GM21528 (cell line): ENCODE data around the gene ABHD1.

ENCODE experiments used
- ATAC-seq: cut with Tn5 transposase; IDR thresholded peaks from one replicate; pipeline ENCODE4 v1.9.1; 2021; ENCODE audit warnings: mild to moderate bottlenecking, moderate library complexity; ENCODE audit not compliant: unreplicated experiment, low FRiP score

ABHD1 gene

DNA sequence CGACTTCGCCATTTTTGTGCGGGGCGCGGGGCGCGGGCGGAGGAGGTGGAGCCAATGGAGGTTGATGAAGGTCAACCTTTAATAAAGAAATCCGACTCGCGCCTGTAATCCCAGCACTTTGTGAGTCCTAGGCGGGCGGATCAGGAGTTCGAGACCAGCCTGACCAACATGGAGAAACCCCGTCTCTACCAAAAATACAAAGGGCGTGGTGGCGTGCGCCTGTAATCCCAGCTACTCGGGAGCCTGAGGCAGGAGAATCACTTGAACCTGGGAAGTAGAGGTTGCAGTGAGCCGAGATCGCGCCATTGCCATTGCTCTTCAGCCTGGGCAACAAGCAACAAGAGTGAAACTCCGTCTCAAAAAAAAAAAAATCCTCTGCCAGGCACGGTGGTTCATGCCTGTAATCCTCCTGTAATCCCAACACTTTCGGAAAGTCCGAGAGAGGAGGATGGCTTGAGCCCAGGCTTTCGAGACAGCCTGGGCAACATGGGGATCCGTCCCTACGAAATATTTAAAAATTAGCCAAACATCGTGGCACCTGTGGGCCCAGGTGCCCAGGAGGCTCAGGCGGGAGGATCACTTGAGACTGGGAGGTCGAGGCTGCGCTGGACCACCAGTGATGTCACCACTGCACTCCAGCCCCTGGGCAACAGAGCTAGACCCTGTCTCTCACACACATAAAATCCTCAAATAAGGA, 11.3 kb downstream of the ABHD1 start:
- no peak for ATAC-seq

DNA sequence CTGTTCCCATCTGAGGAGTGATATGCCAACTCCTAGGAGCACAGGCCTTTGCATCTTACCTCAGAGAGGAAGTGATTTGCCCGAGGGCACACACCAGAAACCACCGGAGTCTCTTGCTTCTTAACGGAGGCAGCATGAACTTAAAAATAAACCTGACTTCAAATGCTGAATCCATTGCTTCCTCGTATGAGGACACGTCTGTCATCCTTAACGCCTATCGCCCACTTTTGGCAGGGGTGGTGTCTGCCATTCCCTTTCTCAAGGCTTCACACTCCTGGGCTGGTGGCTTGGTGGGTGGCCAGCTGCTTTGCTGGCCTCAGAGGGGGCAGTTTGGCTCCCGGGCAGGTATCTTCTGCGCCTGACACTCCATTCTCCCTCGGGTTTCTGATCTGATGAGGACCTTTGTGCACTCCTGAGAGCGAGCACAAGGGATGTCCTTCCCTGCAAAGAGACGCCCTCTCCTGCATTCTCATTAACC, 11.9 kb downstream of the ABHD1 start:
- no peak for ATAC-seq

DNA sequence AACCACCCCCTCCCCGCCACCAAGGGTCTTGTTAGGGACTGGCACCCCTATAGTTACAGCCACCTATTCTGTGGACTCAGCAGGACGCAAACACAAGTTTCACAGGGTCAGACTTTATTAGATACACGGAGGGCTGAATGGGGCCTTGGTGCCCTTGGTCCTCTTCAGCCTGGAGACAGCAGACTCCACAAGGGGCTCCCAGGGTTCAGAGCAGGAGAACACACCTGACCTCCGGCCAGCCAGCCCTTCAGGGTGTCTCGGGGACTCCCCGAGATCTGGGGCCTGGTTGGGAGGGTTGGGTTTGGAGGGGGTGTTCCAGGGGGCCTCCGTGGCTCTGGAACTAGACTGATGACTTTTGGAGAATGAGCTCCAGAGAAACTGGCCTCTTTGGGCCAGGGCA, 13.1 kb downstream of the ABHD1 start:
- no peak for ATAC-seq

DNA sequence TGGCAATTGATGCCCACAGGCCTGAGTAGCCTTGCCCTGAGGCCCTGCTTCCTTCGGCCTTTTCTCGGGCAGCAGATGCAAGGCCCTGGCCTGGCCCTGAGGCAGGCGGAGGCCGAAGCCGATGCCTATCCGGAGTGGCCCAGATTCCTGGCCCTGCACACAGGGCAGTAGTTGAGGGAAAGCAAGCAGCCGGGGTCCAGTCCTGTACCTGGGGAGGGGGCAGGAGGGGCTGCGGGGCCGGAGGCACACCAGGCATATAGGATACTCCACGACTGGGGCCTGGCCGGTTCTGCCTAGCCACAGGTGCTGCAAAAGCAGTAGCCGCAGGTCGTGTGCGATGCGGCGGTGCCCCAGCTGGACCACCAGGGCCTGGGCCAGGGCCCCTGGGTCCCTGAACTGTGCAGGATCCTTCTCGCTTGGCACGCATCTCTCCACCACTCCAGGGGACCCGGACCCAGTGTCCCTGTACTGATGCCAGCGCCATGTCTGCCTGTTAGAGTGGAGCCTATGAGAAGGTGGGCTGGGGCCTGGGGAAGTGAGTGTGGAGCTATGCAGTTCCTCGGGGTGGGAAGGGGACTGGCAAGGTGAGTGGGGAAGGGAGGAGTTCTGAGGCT, 13.8 kb downstream of the ABHD1 start:
- ATAC-seq: no peak

DNA sequence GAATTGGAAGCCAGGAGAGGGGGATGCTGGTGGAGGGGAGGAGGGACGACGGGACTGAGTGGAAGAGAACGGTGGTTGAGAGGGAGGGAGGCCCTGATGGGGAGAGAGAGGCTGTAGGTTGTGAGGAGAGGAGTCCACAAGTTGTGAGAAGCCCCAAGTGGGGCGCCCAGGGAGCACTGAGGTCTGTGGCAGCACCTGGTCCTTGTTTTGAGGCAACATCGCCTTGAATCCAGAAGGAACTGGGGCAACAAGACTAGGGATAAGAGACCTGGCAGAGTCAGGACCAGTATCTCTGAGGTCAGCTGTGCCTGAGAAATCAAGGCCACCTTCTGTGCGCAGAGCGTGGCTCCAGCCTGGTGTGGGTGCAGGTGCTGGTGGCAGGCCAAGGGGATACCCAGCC, 14.5 kb downstream of the ABHD1 start:
- no peak for ATAC-seq

DNA sequence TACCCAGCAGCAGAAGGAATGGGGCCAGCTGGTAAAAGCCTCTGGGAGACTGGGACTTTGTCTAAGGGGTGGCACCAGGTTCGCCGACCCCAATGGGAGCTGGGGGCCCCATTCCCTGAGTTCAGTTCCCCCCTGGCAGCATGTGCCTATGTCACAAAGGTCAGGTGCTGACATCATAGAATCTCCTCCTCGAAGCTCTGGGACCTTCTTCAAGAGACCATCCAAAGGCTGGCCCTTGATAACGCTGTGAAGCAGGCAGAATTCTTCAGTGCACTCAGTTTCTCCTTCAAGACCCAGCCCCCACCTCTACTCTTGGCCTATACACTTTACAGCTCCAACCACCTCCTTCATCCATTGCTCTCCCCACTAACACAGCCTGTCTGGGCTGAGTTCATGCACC, 15.7 kb downstream of the ABHD1 start, which contains the start of gene PRR30:
PRR30 (minus strand) TSS at position 101 of the 400 bp plus-strand sequence. CDS start 1,081 bp downstream, outside the sequence.
- ATAC-seq: no peak

DNA sequence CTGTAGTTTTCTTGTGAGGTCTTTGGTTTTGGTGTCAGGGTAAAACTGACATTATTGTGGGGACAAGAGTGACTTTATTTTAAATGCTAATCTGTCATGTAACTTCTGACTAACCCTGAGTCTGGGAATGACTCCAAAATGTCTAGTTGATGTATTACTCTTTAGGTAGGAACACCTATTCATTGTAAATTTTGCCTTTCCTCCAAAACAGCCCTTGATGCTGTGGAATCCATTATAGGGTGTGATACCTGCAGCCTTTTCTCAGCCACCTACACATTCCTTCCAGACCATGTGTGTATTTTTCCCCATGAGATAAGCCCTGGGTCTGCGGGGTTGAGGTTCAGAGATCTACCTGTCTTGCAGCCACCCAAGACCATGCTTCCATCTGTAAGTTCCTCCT, 19.7 kb downstream of the ABHD1 start:
- no peak for ATAC-seq

DNA sequence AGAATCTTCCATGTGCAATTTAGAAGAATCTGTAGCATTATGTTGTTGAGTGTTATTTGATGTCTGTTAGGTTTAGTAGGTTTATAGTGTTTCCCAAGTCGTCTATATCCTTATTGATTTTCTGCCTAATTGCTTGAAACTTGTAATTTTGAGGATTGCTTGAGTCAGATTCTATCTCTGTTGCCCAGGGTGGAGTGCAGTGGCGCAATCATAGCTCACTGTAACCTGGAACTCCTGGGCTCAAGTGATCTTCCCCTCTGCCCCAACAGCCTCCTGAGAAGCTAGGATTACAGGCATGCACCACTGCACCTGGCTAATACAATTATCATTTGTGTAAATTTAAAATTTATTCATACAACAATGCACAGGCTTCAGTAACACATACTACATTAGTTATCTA, 22.1 kb downstream of the ABHD1 start:
- no peak for ATAC-seq

DNA sequence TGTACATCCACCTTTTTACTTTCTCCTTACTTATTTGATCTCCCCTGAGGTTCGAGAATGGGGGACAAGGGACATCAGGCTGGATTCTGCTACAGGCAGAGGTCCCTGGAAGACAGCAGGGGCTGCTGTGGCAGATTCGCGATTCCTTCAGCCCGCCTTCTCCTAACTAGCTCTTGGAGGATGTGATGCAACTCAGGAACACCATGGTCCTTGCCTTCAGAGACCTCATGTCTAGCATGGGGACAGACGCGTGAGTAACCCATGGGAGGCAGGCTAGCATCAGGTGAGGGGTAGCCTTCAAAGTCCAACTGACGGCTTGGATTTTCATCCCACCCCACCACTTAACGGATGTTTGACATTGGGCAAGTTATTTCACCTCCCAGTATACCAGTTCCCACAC, 24.3 kb downstream of the ABHD1 start:
- no peak for ATAC-seq

DNA sequence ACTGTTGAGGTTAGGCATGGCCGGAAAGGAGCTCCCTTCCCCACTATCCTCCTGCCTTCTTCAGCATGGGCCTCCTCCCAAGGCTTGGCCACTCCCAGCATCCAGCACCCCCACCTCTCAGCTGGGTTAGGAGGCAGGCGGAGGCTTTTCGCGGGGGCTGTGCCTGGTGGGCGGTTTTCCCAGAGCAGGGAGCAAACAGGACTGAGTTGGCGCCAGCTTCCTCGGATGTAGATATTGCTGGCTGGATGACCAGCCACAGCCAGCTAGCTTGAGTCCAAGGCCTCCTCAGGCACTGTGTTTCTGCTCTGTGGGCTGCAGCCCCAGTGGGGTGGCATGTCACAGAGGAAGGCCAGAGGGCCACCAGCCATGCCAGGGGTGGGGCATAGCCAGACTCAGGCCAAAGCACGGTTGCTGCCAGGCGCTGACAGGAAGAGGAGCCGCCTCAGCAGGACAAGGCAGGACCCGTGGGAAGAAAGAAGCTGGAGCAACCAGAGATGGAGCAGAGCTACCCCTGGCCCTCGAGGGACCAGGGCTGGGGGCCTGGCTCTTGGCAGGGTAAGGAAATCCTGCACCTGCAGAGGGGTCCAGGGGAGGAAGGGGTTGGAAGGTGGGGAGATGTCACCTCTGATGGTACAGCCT, 25.3 kb downstream of the ABHD1 start, which contains the start of gene TCF23:
TCF23 (plus strand) TSS at position 204 of the 639 bp plus-strand sequence; CDS start at position 334, 130 bp downstream.
- no peak for ATAC-seq

DNA sequence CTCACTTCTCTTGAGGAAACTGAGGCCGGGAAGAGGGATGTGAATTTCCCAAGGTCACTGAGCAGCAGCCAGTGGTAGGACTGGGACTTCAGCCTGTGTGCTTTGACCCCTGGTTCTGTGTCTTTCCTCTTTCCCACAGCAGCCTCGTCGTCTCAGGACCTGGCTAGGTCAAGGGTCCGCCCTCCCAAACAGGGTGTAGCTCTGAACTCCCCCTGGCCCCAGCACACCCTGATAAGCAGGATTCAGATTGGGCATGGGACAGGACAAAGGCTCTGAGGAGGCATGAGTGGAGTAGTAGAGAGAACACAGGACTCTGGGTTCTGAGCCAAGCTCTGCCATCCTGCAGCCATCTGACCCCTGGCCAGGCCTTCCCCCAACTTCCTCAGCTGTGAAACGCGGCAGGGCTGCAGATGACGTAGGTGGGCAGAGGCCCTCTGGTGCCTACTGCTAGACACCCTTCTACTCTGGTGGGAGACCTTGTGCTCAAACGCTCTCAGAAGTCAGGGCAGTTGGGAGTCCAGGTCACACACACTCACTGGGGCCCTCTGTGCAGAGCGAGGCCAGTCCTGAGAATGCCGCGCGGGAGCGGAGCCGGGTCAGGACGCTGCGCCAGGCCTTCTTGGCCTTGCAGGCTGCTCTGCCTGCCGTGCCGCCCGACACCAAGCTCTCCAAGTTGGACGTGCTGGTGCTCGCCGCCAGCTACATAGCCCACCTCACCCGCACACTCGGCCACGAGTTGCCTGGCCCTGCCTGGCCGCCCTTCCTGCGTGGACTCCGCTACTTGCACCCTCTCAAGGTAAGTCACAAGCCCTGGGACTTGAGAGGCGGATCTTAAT, 26.2 kb downstream of the ABHD1 start:
- no peak for ATAC-seq

DNA sequence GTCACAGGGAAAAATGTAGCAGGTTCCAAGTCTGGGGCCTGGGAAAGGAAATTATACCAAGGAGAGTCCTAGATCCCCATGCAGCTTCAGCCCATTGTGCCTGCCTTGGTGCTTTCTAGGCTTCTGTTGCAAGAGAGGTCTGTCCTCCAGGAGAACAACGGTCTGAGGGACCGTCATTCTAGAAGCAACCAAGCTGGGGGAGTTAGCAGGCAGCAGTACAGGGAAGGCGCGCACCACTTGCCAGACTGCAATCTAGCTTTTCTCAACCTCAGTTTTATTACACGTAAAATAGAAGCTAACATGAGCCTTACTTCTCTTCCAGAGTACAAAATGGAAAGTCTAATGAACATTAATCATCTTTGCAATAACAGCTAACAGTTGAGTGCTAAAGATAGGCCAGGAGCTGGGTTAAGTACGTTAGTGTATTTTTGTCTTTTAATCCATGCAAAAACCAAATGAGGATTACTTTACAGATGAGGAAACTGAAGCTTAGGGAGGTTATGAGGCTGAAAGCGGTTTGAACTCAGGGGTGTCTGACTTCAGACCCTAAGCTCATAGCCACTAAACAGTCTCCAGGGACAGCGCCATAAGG, 27.1 kb downstream of the ABHD1 start:
- ATAC-seq: no peak

DNA sequence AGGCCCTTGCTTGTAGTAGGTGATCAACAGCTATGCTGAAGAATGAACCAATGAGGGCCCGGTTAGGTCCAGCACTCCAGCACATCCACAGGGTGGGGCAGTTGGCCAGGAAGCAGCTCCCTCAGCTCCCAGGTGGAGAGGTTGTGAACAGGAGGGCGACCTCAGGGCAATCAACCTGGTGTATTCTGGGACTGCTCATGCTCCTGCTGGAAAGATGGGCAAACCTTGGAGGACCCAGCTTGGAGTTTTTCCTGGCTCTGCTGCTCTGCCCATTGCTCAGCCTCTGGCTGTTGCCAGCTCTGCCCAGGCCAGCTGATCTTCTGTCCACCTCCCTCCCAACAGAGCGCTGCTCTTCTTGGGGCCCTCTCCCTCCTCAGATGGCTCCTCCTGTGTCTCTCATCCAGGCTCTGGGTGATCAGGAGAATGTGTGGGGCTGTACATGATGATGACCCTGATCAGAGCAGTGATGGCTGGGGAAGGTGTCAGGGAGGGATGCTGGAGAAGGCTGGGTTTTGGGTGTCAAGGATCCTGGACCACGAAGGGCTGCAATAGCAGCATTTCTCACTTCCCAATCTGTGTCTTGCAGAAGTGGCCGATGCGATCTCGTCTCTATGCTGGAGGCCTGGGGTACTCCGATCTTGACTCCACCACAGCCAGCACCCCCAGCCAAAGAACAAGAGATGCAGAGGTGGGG, 28.6 kb downstream of the ABHD1 start:
- no peak for ATAC-seq

DNA sequence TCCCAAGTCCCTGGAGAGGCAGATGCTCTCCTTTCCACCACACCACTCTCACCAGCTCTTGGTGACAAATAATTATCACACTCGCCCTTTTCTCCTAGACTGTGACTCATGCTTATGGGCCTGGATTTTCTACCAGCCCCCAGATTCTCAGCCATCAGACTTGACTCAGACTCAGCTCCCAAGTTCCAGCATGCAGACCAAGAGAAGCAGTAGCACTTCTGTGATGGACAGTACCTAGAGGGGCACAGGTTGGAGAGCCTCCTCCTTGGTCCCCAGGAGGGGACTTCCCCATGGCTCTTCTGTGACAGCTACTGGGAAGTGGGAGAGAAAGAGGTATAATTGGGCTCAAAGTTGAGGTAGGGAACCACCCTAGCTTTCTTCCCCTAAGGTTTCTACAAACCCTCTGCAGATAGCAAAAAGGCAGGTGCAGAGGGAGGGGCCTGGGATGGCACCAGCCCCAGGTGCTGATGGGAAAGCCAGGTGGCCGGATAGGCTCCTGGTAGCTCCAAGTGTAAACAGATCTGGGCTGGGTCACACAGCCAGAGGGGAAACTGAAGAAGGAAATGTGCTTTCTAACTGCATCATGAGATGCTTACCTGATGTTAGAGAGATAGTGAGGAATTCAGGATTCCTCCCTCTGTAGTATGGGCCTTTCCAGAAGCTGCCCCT, 29.3 kb downstream of the ABHD1 start:
- ATAC-seq: no peak

DNA sequence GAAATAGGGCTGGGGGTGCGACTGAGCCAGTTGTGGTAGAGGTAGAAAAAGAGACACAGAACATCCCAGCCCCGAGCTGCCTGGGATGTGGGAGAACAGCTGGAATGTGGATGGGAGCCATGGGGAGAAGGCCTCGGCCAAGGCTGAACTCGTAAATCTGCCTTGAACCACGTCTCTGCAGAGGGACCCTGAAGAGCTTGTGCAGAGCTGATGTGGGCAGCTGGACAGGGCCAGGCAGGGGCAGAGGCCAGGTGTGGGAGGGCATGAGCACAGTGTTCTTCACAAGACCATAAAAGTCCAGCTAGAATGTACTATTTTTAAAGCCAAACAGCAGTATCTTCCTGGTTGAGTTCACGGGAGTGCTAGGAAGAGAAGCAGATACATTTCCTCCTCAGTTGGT, 30.9 kb downstream of the ABHD1 start:
- no peak for ATAC-seq

DNA sequence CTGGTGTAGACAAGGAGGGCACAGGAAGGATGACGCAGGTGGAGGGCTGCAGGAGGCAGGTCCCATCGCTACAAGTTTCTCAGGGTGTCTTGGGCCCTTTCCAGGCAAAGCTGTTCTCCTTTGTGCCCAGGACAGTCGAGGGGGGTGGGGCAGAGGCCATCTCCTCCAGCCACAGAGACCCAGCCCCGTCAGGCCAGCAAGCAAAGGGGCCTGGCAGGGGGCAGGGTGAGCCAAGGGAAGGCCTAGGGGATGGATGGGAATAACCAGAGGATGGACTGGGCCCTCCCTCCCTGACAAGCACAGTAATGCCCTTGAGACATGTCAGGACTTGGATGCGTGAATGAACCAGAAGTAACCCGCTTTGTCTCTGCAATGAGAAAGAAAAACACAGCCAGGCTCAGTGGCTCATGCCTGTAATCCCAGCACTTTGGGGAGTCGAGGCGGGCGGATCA, 31.5 kb downstream of the ABHD1 start:
- ATAC-seq: no peak

DNA sequence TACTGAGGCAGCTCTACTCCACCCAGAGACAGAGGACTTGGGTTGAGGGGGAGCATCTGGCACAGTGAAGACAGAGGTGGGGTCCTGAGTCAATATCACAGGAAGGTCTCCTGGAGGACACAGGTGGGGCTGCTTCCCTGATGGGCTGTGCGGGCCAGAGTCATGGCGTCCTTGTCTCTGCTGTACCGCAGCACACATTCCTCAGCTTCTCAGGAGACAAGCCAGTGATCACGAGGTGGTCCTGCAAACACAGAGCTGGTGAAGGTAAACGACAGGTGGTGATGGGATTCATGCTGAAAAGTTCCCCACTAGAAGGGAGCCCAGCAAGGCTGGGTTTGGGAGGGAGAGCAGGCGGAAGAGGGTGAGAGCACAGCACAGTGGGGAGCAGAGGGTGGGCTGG, 34.9 kb downstream of the ABHD1 start:
- no peak for ATAC-seq

DNA sequence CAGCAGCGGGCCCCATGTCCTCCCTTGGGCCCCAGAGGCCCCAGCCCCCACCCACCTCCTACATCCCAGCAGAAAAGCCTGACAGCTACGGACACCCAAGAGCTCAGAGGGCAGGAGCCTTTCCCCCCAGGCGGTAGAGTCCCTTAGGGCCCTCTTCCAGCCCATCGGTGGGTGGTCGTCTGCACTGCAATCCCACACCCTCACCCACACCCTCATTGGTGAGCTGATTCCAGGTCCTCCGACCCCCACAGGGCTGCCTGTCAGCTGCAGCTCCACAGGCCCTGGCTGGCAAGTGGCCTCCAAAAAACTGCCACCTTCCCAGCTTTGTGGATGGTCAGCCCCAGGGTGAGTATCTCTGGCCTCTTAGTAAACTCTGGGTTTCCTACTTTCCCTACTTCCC, 35.7 kb downstream of the ABHD1 start:
- ATAC-seq: no peak

DNA sequence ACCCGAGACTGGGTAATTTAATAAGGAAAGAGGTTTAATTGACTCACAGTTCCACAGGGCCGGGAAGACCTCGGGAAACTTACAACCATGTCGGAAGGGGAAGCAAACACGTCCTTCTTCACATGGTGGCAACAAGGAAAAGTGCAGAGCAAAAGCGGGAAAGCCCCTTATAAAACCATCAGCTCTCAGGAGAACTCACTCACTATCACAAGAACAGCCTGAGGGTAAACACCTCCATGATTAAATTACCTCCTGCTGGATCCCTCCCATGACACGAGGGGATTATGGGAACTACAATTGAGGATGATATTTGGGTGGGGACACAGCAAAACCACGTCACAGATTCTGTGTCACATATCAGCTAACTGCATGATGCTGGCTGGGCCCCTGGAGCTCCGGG, 36.6 kb downstream of the ABHD1 start:
- no peak for ATAC-seq
